ENCODE data around the gene SCUBE3. TPM values are rescaled to one million over a fixed set of nuclear protein-coding genes. Genes with fewer than 3 reads are reported as not detected.

The SCUBE3 gene
- polyA plus RNA-seq, 1 donor from 2014 or later: 7.3 TPM

- TF ChIP-seq MXI1 (conservative IDR thresholded peaks at IDR 0.05; ENCODE audit: poor library complexity, severe bottlenecking): no peak
- TF ChIP-seq SMC3 (conservative IDR thresholded peaks at IDR 0.05; ENCODE audit: poor library complexity): no peak
- TF ChIP-seq RAD21 (conservative IDR thresholded peaks at IDR 0.05): no peak
- TF ChIP-seq TAF1 (IDR thresholded peaks at IDR 0.05; ENCODE audit: low read depth): no peak
- TF ChIP-seq CTCF (IDR thresholded peaks at IDR 0.05; ENCODE audit: poor library complexity, severe bottlenecking): no peak
- TF ChIP-seq REST (IDR thresholded peaks at IDR 0.05; ENCODE audit: borderline replicate concordance): no peak
- Histone ChIP-seq H3K9me2 (ENCODE audit: insufficient read depth, low read length) (no peaks in the 10 kb centered on the region), H4K20me1 (ENCODE audit: insufficient read depth) (no peaks in the 10 kb centered on the region), H3K4me2 (ENCODE audit: low read length) (no peak overlapping the region), H3K9me3 (ENCODE audit: low read length) (no peaks in the 10 kb centered on the region), H3K4me3 (ENCODE audit: low read length) (no peak overlapping the region), H3K9ac (ENCODE audit: low read length) (no peak overlapping the region), H3K36me3 (ENCODE audit: insufficient read depth, low read length) (no peaks in the 10 kb centered on the region), H3F3A (ENCODE audit: insufficient read depth, low read length, poor library complexity, severe bottlenecking) (no peaks in the 10 kb centered on the region), H3K27ac (ENCODE audit: low read length) (no peak overlapping the region), H3K27me3 (ENCODE audit: insufficient read depth, low read depth, low read length) (no peaks in the 10 kb centered on the region), H2AFZ (ENCODE audit: low read depth, low read length) (no peak overlapping the region), H3K79me2 (replicated peaks; ENCODE audit: insufficient read depth, low read length) (no peaks in the 10 kb centered on the region)
Observed at GRCh38 chr6:35174088-35174434, 39.7 kb upstream of the SCUBE3 start.

GRCh38 chr6:35174501-35174900, 39.3 kb upstream of the SCUBE3 start:
- Histone ChIP-seq H3K9me2 (ENCODE audit: insufficient read depth, low read length) (no peaks in the 10 kb centered on the region), H3K9ac (ENCODE audit: low read length) (no peak overlapping the region), H3F3A (ENCODE audit: insufficient read depth, low read length, poor library complexity, severe bottlenecking) (no peaks in the 10 kb centered on the region), H3K36me3 (ENCODE audit: insufficient read depth, low read length) (no peaks in the 10 kb centered on the region), H3K27me3 (ENCODE audit: insufficient read depth, low read depth, low read length) (no peaks in the 10 kb centered on the region), H4K20me1 (ENCODE audit: insufficient read depth) (no peaks in the 10 kb centered on the region), H3K9me3 (ENCODE audit: low read length) (no peaks in the 10 kb centered on the region), H3K4me3 (ENCODE audit: low read length) (no peak overlapping the region), H3K27ac (ENCODE audit: low read length) (no peak overlapping the region), H2AFZ (ENCODE audit: low read depth, low read length) (no peak overlapping the region), H3K4me2 (ENCODE audit: low read length) (no peak overlapping the region), H3K79me2 (replicated peaks; ENCODE audit: insufficient read depth, low read length) (no peaks in the 10 kb centered on the region)
- TF ChIP-seq RAD21 (conservative IDR thresholded peaks at IDR 0.05): no peak

- Histone ChIP-seq H4K20me1 (ENCODE audit: insufficient read depth) (no peaks in the 10 kb centered on the region), H3K9ac (ENCODE audit: low read length) (no peak overlapping the region), H3K79me2 (replicated peaks; ENCODE audit: insufficient read depth, low read length) (no peaks in the 10 kb centered on the region), H3F3A (ENCODE audit: insufficient read depth, low read length, poor library complexity, severe bottlenecking) (no peaks in the 10 kb centered on the region), H2AFZ (ENCODE audit: low read depth, low read length) (no peak overlapping the region), H3K4me3 (ENCODE audit: low read length) (no peak overlapping the region), H3K36me3 (ENCODE audit: insufficient read depth, low read length) (no peaks in the 10 kb centered on the region), H3K27ac (ENCODE audit: low read length) (no peak overlapping the region), H3K9me2 (ENCODE audit: insufficient read depth, low read length) (no peaks in the 10 kb centered on the region), H3K4me2 (ENCODE audit: low read length) (no peak overlapping the region), H3K27me3 (ENCODE audit: insufficient read depth, low read depth, low read length) (no peaks in the 10 kb centered on the region), H3K9me3 (ENCODE audit: low read length) (no peaks in the 10 kb centered on the region)
- TF ChIP-seq CTCF (IDR thresholded peaks at IDR 0.05; ENCODE audit: poor library complexity, severe bottlenecking) (no peak), TAF1 (IDR thresholded peaks at IDR 0.05; ENCODE audit: low read depth) (no peak), MXI1 (conservative IDR thresholded peaks at IDR 0.05; ENCODE audit: poor library complexity, severe bottlenecking) (no peak), POLR2AphosphoS5 (IDR thresholded peaks at IDR 0.05) (no peak)
Observed at GRCh38 chr6:35176301-35177024, 37.3 kb upstream of the SCUBE3 start.
